Panc1 (cell line): ENCODE results near the gene FFAR3.

Source experiments
- TCF7L2 ChIP-seq: IDR thresholded peaks from 2 replicates; pipeline ENCODE4 v1.6.1; 2011; ENCODE audit warnings: mild to moderate bottlenecking, low read depth, low read length, inconsistent platforms
- TF ChIP-seq, protein P1 (sequence below): fragments of 450-650 bp; IDR thresholded peaks from 2 replicates; pipeline ENCODE4 v1.5.1; 2017; ENCODE audit warnings: mild to moderate bottlenecking

DNA sequence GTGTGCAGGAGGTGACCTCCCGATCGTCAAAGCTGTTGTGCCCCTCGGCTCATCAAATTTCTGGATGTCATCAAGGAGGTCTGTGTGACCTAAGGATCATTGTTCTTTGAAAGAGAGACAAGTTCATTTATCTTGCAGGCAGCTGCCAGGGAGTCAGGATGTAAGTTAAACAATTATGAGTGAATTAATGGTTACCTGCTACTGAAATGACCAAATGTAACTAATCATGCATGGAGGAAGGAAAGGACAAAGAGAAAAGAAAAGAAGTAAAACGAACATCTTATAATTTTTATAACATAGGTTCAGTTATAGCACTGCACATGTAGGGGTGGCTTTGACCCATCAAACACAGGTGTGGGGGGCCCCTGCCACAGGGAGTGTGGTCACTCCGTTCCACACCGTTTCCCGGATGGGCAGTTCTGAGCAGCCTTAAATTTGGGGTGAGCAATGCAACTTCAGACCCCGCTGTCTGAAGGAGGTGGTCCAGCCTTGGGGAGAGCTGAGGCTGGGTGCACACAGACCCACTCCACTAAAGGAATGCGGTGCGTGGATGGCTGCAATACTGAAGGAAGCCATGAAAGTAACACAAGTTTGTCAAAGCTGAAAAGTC is 24.0 kb upstream of the FFAR3 start:
- TF ChIP-seq, protein P1, sequence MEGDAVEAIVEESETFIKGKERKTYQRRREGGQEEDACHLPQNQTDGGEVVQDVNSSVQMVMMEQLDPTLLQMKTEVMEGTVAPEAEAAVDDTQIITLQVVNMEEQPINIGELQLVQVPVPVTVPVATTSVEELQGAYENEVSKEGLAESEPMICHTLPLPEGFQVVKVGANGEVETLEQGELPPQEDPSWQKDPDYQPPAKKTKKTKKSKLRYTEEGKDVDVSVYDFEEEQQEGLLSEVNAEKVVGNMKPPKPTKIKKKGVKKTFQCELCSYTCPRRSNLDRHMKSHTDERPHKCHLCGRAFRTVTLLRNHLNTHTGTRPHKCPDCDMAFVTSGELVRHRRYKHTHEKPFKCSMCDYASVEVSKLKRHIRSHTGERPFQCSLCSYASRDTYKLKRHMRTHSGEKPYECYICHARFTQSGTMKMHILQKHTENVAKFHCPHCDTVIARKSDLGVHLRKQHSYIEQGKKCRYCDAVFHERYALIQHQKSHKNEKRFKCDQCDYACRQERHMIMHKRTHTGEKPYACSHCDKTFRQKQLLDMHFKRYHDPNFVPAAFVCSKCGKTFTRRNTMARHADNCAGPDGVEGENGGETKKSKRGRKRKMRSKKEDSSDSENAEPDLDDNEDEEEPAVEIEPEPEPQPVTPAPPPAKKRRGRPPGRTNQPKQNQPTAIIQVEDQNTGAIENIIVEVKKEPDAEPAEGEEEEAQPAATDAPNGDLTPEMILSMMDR: no peak
- no peak for TF ChIP-seq TCF7L2
